OCI-LY3 (cell line): ENCODE data around the gene SPAG8.

Experiments used
- H2AFZ ChIP-seq: fragments of 200-600, 300-600 bp; shearing (Covaris generic); 2 replicates; pipeline ENCODE4 v1.6.0; 2014; ENCODE audit warnings: antibody characterized with exemption, low read depth, low read length
- H3K27ac ChIP-seq: fragments of 200-600, 300-600 bp; sonication (generic); 2 replicates; pipeline ENCODE4 v1.5.1; 2014; ENCODE audit warnings: mild to moderate bottlenecking, low read length, moderate library complexity, mixed read lengths
- H3K27me3 ChIP-seq: fragments of 200-600, 300-600 bp; sonication (generic); 2 replicates; pipeline ENCODE4 v1.6.1; 2014; ENCODE audit warnings: low read depth, low read length, mixed read lengths
- H3K36me3 ChIP-seq: fragments of 200-600, 300-600 bp; sonication (generic); replicated peaks from 2 replicates; pipeline ENCODE3; 2014; ENCODE audit warnings: low read depth, low read length, mixed read lengths
- H3K4me1 ChIP-seq: fragments of 300-600, 200-600 bp; sonication (generic); 2 replicates; pipeline ENCODE4 v1.6.1; 2014; ENCODE audit warnings: low read length, mixed read lengths
- H3K4me2 ChIP-seq: fragments of 200-600, 300-600 bp; sonication (generic); 2 replicates; pipeline ENCODE4 v1.6.1; 2014; ENCODE audit warnings: low read length, mixed read lengths
- H3K4me3 ChIP-seq: fragments of 300-600, 200-600 bp; sonication (generic); 2 replicates; pipeline ENCODE4 v1.5.1; 2014; ENCODE audit warnings: antibody characterized with exemption, mild to moderate bottlenecking, low read length, moderate library complexity
- H3K79me2 ChIP-seq: fragments of 300-600, 200-600 bp; shearing (Covaris generic); 2 replicates; pipeline ENCODE4 v1.6.1; 2014; ENCODE audit warnings: mild to moderate bottlenecking, low read length, mixed read lengths
- H3K9ac ChIP-seq: fragments of 300-600, 200-600 bp; shearing (Covaris generic); 2 replicates; pipeline ENCODE4 v1.6.0; 2014; ENCODE audit warnings: mild to moderate bottlenecking, low read length, moderate library complexity
- H3K9me3 ChIP-seq: fragments of 200-600, 300-600 bp; shearing (Covaris generic); 2 replicates; pipeline ENCODE4 v1.6.1; 2014; ENCODE audit warnings: low read length, mixed read lengths; ENCODE audit not compliant: insufficient read depth
- H4K20me1 ChIP-seq: fragments of 200-600, 300-600 bp; sonication (generic); 2 replicates; pipeline ENCODE4 v1.6.1; 2016; ENCODE audit warnings: low read length, mixed read lengths; ENCODE audit not compliant: insufficient read depth
- EZH2phosphoT487 ChIP-seq: fragments of 200-600 bp; shearing (Covaris generic); IDR thresholded peaks from 2 replicates; pipeline ENCODE4 v1.6.1; 2018; ENCODE audit warnings: antibody characterized with exemption, mixed run types, low read depth
- TF ChIP-seq, protein P1 (sequence below): fragments of 200-600, 300-600 bp; sonication (generic); IDR thresholded peaks from 2 replicates; pipeline ENCODE4 v1.5.1; 2014; ENCODE audit warnings: antibody characterized with exemption, low read length, low read depth

The SPAG8 gene

DNA sequence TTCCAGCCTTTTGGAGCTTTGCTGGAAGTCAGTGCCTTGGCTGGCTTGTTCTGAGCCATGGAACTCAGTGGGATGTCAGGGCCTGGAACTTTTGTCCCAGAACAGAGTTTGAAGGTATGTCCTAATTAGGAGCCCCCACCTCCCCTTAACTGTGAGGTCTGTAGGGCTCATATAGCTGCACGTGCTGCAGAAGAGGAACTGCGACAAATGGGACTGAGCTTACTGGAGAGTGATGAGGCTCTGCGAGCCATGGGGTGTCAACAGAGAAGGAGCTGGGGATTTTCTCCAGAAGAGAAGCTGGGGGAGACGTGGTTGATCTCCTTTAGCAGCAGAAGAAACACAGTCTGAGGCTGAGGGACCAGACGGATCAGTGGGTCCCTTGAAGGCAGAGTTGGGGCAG is 27.9 kb upstream of the SPAG8 start:
- Histone ChIP-seq H3K9ac (no peak overlapping the region), H3K9me3 (no peaks in the 10 kb centered on the region), H3K4me1 (peaks cover 37% of the 10 kb centered on the region), H4K20me1 (no peaks in the 10 kb centered on the region), H3K79me2 (no peaks in the 10 kb centered on the region), H2AFZ (no peak overlapping the region), H3K27me3 (no peaks in the 10 kb centered on the region), H3K4me3 (no peak overlapping the region), H3K27ac (no peak overlapping the region), H3K4me2 (no peak overlapping the region), H3K36me3 (peaks cover 28% of the 10 kb centered on the region)
- TF ChIP-seq EZH2phosphoT487 = no peak
- TF ChIP-seq, protein P1, sequence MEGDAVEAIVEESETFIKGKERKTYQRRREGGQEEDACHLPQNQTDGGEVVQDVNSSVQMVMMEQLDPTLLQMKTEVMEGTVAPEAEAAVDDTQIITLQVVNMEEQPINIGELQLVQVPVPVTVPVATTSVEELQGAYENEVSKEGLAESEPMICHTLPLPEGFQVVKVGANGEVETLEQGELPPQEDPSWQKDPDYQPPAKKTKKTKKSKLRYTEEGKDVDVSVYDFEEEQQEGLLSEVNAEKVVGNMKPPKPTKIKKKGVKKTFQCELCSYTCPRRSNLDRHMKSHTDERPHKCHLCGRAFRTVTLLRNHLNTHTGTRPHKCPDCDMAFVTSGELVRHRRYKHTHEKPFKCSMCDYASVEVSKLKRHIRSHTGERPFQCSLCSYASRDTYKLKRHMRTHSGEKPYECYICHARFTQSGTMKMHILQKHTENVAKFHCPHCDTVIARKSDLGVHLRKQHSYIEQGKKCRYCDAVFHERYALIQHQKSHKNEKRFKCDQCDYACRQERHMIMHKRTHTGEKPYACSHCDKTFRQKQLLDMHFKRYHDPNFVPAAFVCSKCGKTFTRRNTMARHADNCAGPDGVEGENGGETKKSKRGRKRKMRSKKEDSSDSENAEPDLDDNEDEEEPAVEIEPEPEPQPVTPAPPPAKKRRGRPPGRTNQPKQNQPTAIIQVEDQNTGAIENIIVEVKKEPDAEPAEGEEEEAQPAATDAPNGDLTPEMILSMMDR = no peak

DNA sequence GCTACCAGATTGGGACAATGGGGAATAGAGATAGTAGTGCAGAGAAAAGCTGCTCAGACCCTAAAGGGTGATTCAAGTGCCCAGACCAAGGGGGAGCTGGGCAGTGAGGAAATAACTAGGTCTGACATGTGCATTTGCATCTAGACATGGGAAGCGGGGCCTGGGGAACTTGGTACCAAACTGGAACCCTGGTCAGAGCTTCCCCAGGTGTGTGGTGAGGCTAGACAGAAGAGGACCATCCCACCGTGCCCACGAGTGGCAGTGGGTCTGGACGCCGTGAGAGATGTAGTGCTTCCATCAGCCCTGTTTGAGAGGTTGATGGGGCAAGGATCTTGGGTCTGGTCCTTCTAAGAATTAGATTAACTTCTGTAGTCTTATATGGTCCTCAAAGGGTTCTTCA is 24.5 kb upstream of the SPAG8 start:
- Histone ChIP-seq H3K27me3 (no peaks in the 10 kb centered on the region), H4K20me1 (no peaks in the 10 kb centered on the region), H3K4me2 (no peak overlapping the region), H3K9me3 (no peaks in the 10 kb centered on the region), H3K4me3 (no peak overlapping the region), H3K36me3 (peaks cover 28% of the 10 kb centered on the region), H3K79me2 (no peaks in the 10 kb centered on the region), H3K9ac (no peak overlapping the region), H3K27ac (no peak overlapping the region), H2AFZ (no peak overlapping the region), H3K4me1 (peaks cover 40% of the 10 kb centered on the region)
- TF ChIP-seq, protein P1 = no peak
- no peak for TF ChIP-seq EZH2phosphoT487

DNA sequence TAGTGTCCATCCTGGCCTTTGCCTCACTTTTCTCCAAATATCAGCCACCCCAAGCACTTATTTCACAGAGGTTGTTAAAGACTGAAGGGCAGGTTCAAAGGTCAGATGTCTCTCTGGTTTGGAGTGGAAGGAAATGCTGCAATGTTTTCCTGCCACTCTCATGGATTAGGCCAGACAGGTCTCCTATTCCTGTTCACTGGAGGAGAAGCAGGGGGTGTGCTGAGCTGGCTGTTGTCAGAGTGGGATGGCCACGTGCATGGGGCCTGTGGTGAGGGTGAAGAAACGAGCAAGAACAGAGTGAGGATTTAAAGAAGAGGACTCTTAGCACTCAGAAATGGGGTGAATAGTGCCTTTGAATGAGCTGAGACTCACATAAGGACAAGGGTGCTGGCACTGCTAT is 23.7 kb upstream of the SPAG8 start:
- no peak overlapping the region for H3K4me3 ChIP-seq
- no peaks in the 10 kb centered on the region for H4K20me1 ChIP-seq
- no peak overlapping the region for H3K4me2 ChIP-seq
- H3K9me3 ChIP-seq = no peaks in the 10 kb centered on the region
- H3K79me2 ChIP-seq = no peaks in the 10 kb centered on the region
- no peaks in the 10 kb centered on the region for H3K27me3 ChIP-seq
- H3K27ac ChIP-seq = no peak overlapping the region
- no peak overlapping the region for H3K9ac ChIP-seq
- no peak overlapping the region for H2AFZ ChIP-seq
- peaks cover 23% of the 10 kb centered on the region for H3K36me3 ChIP-seq
- TF ChIP-seq, protein P1 = no peak
- no peak for TF ChIP-seq EZH2phosphoT487
- H3K4me1 ChIP-seq = peaks cover 40% of the 10 kb centered on the region

DNA sequence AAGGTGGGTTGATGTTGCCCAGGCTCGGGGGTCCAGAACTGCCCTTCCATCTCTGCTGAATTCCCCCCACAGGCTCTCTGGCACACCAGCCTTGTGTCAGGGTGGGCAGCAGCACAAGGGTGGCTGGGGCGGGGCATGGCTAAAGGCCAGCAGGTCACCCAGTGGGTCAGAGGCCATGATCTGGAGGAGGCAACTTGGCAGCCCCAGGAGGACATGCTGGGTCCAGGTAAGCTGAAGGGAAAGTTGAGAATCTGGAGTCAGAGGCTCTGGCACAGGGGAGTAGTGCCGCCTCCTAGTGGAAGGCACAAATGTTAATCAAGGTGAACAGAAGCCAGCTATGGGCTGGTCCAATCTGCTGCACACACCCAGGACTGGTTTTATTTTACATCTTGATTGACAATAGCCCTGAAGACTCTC is 23.2 kb upstream of the SPAG8 start:
- H3K4me1 ChIP-seq = peaks cover 37% of the 10 kb centered on the region
- no peak overlapping the region; the same call in 1 of the 2 replicates for H3K27ac ChIP-seq
- peak overlapping the region; percentile 42; the same call in 1 of the 2 replicates for H3K4me3 ChIP-seq
- TF ChIP-seq, protein P1 = peak; percentile 45
- no peak for TF ChIP-seq EZH2phosphoT487
- H3K27me3 ChIP-seq = no peaks in the 10 kb centered on the region
- H3K9me3 ChIP-seq = no peaks in the 10 kb centered on the region
- H3K9ac ChIP-seq = no peak overlapping the region
- H3K36me3 ChIP-seq = peaks cover 18% of the 10 kb centered on the region
- peak overlapping the region; percentile 68 for H3K4me2 ChIP-seq
- H4K20me1 ChIP-seq = no peaks in the 10 kb centered on the region
- no peaks in the 10 kb centered on the region for H3K79me2 ChIP-seq
- H2AFZ ChIP-seq = no peak overlapping the region
